Measurements from ENCODE around the gene RANGAP1. TPM values are rescaled to one million over a fixed set of nuclear protein-coding genes. Genes with fewer than 3 reads are reported as not detected.

The RANGAP1 gene
- total RNA-seq, 4 donors from 2014 or later = 35.5 to 42.7 (median 38.8) TPM

DNA sequence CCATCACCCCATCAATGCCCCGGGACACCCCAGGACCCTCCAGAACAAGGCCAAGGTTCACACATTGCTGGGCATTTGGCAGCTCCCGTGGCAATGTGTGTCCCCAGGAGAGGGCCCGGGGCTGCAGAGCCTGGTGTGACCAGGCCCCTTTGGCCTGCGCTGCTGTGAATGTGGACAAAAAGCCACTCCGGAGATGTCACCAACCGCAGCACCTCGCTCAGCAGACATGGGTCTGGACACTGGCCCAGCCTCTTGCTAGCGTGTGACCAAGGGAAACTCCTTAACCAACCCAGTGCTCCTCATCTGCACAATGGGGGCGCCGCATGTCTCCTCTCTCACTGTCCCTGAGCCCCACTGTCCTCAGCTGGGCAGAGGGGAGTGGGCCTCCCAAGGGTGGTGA is 37.2 kb downstream of the RANGAP1 start:
- intact Hi-C loops (cut with DNase I) = no loop called here

DNA sequence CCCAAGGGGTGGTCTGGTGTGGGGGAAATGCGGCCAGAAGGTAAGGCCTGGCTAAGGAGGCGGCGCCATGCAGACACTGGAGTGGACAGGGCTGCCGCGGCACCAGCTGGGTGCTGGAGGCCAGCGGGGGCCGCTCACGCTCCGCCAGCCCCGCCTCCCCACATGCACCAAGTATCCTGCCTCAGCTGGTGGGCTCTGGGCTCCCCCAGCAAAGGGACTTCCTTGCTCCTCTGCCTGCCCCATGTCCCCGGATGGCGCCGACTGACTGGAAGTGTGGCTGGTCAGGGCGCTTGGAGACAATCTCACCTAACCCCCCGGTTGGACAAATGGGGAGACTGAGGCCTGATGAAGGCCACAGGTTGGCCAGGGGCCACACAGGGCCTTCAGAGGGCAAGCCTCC is 37.7 kb downstream of the RANGAP1 start:
- Histone ChIP-seq H3K27me3 (no peaks in the 10 kb centered on the region), H3K9me3 (no peaks in the 10 kb centered on the region), H3K4me3 (replicated peaks in 1 of 3) (no peak overlapping the region), H3K27ac (no peak overlapping the region), H3K4me1 (no peaks in the 10 kb centered on the region), H3K36me3 (peaks cover 54 to 57% of the 10 kb centered on the region in 2 donors)
- 91% methylated on average over 10 to 15 of the region's 15 CpGs for WGBS, 2 donors
- intact Hi-C loops (cut with DNase I) = no loop called here
- TF ChIP-seq, protein P1, sequence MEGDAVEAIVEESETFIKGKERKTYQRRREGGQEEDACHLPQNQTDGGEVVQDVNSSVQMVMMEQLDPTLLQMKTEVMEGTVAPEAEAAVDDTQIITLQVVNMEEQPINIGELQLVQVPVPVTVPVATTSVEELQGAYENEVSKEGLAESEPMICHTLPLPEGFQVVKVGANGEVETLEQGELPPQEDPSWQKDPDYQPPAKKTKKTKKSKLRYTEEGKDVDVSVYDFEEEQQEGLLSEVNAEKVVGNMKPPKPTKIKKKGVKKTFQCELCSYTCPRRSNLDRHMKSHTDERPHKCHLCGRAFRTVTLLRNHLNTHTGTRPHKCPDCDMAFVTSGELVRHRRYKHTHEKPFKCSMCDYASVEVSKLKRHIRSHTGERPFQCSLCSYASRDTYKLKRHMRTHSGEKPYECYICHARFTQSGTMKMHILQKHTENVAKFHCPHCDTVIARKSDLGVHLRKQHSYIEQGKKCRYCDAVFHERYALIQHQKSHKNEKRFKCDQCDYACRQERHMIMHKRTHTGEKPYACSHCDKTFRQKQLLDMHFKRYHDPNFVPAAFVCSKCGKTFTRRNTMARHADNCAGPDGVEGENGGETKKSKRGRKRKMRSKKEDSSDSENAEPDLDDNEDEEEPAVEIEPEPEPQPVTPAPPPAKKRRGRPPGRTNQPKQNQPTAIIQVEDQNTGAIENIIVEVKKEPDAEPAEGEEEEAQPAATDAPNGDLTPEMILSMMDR (IDR thresholded peaks at IDR 0.05) = no peak
- TF ChIP-seq POLR2A (IDR thresholded peaks at IDR 0.05) = no peak
- no peak for DNase-seq

More for the DNA sequence above, 37.2 kb downstream of the RANGAP1 start:
- no peak overlapping the region for H3K4me3 ChIP-seq (replicated peaks in 1 of 3)
- H3K4me1 ChIP-seq = no peaks in the 10 kb centered on the region
- WGBS, 2 donors = 95 to 100% methylated on average over 3 to 7 of the region's 10 CpGs
- no peak overlapping the region for H3K27ac ChIP-seq
- H3K27me3 ChIP-seq = no peaks in the 10 kb centered on the region
- peaks cover 54 to 59% of the 10 kb centered on the region in 2 donors for H3K36me3 ChIP-seq
- DNase-seq = no peak
- H3K9me3 ChIP-seq = no peaks in the 10 kb centered on the region
- TF ChIP-seq, protein P1 (IDR thresholded peaks at IDR 0.05) = no peak

DNA sequence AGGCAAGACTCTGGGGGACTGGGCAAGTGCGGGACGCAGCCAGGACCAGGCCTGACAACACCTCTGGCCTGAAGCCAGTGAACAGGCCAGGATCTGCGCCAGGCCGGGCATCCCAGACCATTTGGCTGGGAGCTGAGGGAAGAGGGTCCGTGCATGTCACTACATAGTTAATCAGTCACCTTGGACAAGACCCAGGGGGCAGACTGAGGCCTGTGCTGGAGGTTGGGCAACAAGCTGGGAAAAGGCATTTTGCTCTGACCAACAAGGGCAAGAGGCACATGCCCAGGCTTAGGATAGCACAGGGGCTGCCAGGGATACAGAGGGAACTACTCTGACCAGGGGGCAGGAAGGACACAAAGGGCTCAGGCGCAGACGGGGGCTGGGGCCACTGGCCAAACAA is 38.3 kb downstream of the RANGAP1 start:
- intact Hi-C loops (cut with DNase I) = no loop called here

DNA sequence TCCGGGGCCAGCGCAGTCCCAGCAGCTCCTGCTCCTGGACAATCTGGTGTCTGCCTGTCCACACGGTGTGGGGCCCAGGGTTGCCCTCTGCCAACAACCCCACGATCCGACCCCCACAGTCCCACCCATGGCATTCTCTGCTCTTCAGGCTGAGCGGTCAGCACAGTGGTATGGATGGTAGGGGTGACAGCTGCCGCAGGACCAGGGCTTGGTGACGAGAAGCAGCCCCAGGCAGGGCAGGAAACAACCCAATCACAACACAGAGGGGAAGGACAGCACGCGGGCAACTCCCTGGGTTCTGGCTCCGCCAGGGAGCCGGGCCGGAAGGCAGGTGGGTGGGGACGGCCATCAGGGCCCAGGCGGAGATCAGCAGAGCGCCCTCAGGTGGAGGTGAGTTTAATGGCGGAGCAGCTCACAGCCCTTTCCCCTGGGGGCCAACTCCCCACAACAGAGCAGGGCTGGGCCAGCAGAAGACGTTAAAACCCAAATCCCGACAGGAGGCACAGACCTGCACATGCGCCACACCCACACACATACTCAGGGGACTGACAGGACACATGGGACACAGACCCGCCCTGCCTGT is 40.0 kb downstream of the RANGAP1 start:
- Histone ChIP-seq H3K9me3 (no peaks in the 10 kb centered on the region), H3K4me1 (no peaks in the 10 kb centered on the region), H3K36me3 (peaks cover 35 to 39% of the 10 kb centered on the region in 2 donors), H3K27me3 (no peaks in the 10 kb centered on the region), H3K27ac (no peak overlapping the region), H3K4me3 (replicated peaks in 1 of 3) (no peak overlapping the region)
- DNase-seq = no peak
- intact Hi-C loops (cut with DNase I) = no loop called here
- WGBS, 2 donors = 88 to 92% methylated on average over 11 to 21 of the region's 21 CpGs
- TF ChIP-seq, protein P1 (IDR thresholded peaks at IDR 0.05) = no peak
- TF ChIP-seq POLR2A (IDR thresholded peaks at IDR 0.05) = no peak

More for the DNA sequence above, 38.3 kb downstream of the RANGAP1 start:
- 85 to 100% methylated on average over 5 to 7 of the region's 7 CpGs for WGBS, 2 donors
- Histone ChIP-seq H3K27me3 (no peaks in the 10 kb centered on the region), H3K27ac (no peak overlapping the region), H3K9me3 (no peaks in the 10 kb centered on the region), H3K4me3 (replicated peaks in 1 of 3) (no peak overlapping the region), H3K36me3 (peaks cover 48 to 51% of the 10 kb centered on the region in 2 donors), H3K4me1 (no peaks in the 10 kb centered on the region)
- DNase-seq = no peak
- TF ChIP-seq, protein P1 (IDR thresholded peaks at IDR 0.05) = no peak
- no peak for TF ChIP-seq POLR2A (IDR thresholded peaks at IDR 0.05)

DNA sequence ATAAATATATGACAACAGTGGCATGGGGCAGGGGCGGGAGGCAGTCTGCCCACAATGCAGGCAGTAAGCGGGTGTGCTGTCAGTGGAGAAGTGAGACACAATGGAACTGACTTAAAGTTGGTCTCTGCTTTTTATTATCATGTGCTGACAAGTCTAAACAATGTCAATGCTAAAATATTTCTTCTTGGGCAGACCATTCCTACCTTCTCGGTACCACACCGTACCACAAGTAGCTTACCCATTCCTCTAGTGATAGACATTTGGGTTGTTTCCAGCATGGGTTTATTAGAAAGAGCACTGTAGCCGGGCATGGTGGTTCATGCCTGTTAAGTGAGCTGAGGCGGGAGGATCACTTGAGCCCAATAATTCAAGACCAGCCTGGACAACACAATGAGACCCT is 42.6 kb downstream of the RANGAP1 start:
- intact Hi-C loops (cut with DNase I) = no loop called here
- TF ChIP-seq POLR2A (IDR thresholded peaks at IDR 0.05) = no peak
- TF ChIP-seq, protein P1 (IDR thresholded peaks at IDR 0.05) = no peak
- DNase-seq = no peak
- no peaks in the 10 kb centered on the region for H3K27me3 ChIP-seq
- peaks cover 2% of the 10 kb centered on the region in 2 donors for H3K4me1 ChIP-seq
- WGBS, 2 donors = 93 to 94% methylated on average over 6 of the region's 6 CpGs
- no peaks in the 10 kb centered on the region for H3K9me3 ChIP-seq
- no peak overlapping the region for H3K4me3 ChIP-seq (replicated peaks in 1 of 3)
- no peak overlapping the region for H3K27ac ChIP-seq
- peaks cover 11 to 14% of the 10 kb centered on the region in 2 donors for H3K36me3 ChIP-seq

Data from thyroid gland (tissue), 4 donors.